ENCODE results near the gene HNRNPU. TPM values are rescaled to one million over a fixed set of nuclear protein-coding genes. Genes with fewer than 3 reads are reported as not detected.

The HNRNPU gene
- total RNA-seq, 1 donor from 2014 or later: 427 TPM

- H3K27me3 Mint-ChIP-seq (ENCODE audit: unreplicated experiment): peaks cover 4% of the 10 kb centered on the region
- no peaks in the 10 kb centered on the region for H3K36me3 Mint-ChIP-seq (ENCODE audit: unreplicated experiment)
- H3K27ac Mint-ChIP-seq (ENCODE audit: unreplicated experiment): no peak overlapping the region
- H3K4me1 Mint-ChIP-seq (ENCODE audit: low read depth, unreplicated experiment): peaks cover 2% of the 10 kb centered on the region
- TF ChIP-seq CTCF (IDR thresholded peaks at IDR 0.05; ENCODE audit: partially characterized antibody, unreplicated experiment): no peak
- DNase-seq: no peak
- no peak overlapping the region for H3K4me3 Mint-ChIP-seq (ENCODE audit: unreplicated experiment)
- no peaks in the 10 kb centered on the region for H3K9me3 Mint-ChIP-seq (ENCODE audit: unreplicated experiment)
Observed at GRCh38 chr1:244849189-244849866, 15.0 kb downstream of the HNRNPU start.

GRCh38 chr1:244846653-244847052, 17.7 kb downstream of the HNRNPU start:
- DNase-seq: no peak
- H3K27me3 Mint-ChIP-seq (ENCODE audit: unreplicated experiment): peaks cover 3% of the 10 kb centered on the region
- no peaks in the 10 kb centered on the region for H3K9me3 Mint-ChIP-seq (ENCODE audit: unreplicated experiment)
- no peak overlapping the region for H3K4me3 Mint-ChIP-seq (ENCODE audit: unreplicated experiment)
- H3K4me1 Mint-ChIP-seq (ENCODE audit: low read depth, unreplicated experiment): peaks cover 4% of the 10 kb centered on the region
- no peak overlapping the region for H3K27ac Mint-ChIP-seq (ENCODE audit: unreplicated experiment)
- TF ChIP-seq CTCF (IDR thresholded peaks at IDR 0.05; ENCODE audit: partially characterized antibody, unreplicated experiment): no peak
- no peaks in the 10 kb centered on the region for H3K36me3 Mint-ChIP-seq (ENCODE audit: unreplicated experiment)

- TF ChIP-seq CTCF (IDR thresholded peaks at IDR 0.05; ENCODE audit: partially characterized antibody, unreplicated experiment): no peak
- Mint-ChIP-seq H3K36me3 (ENCODE audit: unreplicated experiment) (no peaks in the 10 kb centered on the region), H3K4me3 (ENCODE audit: unreplicated experiment) (no peak overlapping the region), H3K27ac (ENCODE audit: unreplicated experiment) (no peak overlapping the region), H3K27me3 (ENCODE audit: unreplicated experiment) (peaks cover 1% of the 10 kb centered on the region), H3K9me3 (ENCODE audit: unreplicated experiment) (no peaks in the 10 kb centered on the region), H3K4me1 (ENCODE audit: low read depth, unreplicated experiment) (peaks cover 7% of the 10 kb centered on the region)
- DNase-seq: no peak
Observed at GRCh38 chr1:244844155-244845121, 19.9 kb downstream of the HNRNPU start.

GRCh38 chr1:244843148-244843978, 21.0 kb downstream of the HNRNPU start:
- peaks cover 12% of the 10 kb centered on the region for H3K4me1 Mint-ChIP-seq (ENCODE audit: low read depth, unreplicated experiment)
- DNase-seq: no peak
- no peak overlapping the region for H3K27ac Mint-ChIP-seq (ENCODE audit: unreplicated experiment)
- no peaks in the 10 kb centered on the region for H3K36me3 Mint-ChIP-seq (ENCODE audit: unreplicated experiment)
- H3K27me3 Mint-ChIP-seq (ENCODE audit: unreplicated experiment): peaks cover 1% of the 10 kb centered on the region
- TF ChIP-seq CTCF (IDR thresholded peaks at IDR 0.05; ENCODE audit: partially characterized antibody, unreplicated experiment): no peak
- peaks cover 2% of the 10 kb centered on the region for H3K9me3 Mint-ChIP-seq (ENCODE audit: unreplicated experiment)
- H3K4me3 Mint-ChIP-seq (ENCODE audit: unreplicated experiment): no peak overlapping the region
